SU-DHL-6 (cell line): Measurements from ENCODE around the gene RTN4.

Experiments used
- H2AFZ ChIP-seq: fragments of 200-600 bp; sonication (generic); 2 replicates; pipeline ENCODE4 v1.6.1; 2014; ENCODE audit warnings: low read depth, mild to moderate bottlenecking, moderate library complexity, mixed read lengths, antibody characterized with exemption, low read length; ENCODE audit not compliant: severe bottlenecking
- H3F3A ChIP-seq: fragments of 200-600 bp; shearing (Covaris generic); 2 replicates; pipeline ENCODE4 v1.6.0; 2016; ENCODE audit warnings: antibody characterized with exemption, mild to moderate bottlenecking; ENCODE audit not compliant: insufficient read depth
- H3K27ac ChIP-seq: fragments of 200-600 bp; sonication (generic); 2 replicates; pipeline ENCODE4 v1.5.1; 2016; ENCODE audit warnings: low read depth, mild to moderate bottlenecking, low read length, moderate library complexity, mixed read lengths
- H3K27me3 ChIP-seq: fragments of 200-600 bp; sonication (generic), shearing (Covaris generic); 2 replicates; pipeline ENCODE4 v1.6.0; 2014; ENCODE audit warnings: mild to moderate bottlenecking, low read length
- H3K36me3 ChIP-seq: fragments of 200-600 bp; sonication (generic); 2 replicates; pipeline ENCODE4 v1.6.1; 2014; ENCODE audit warnings: mild to moderate bottlenecking, low read length, mixed read lengths
- H3K4me2 ChIP-seq: fragments of 300-600, 200-600 bp; shearing (Covaris generic), sonication (generic); 2 replicates; pipeline ENCODE4 v1.6.0; 2014; ENCODE audit warnings: low read length, low read depth, mild to moderate bottlenecking; ENCODE audit not compliant: poor library complexity, severe bottlenecking
- H3K4me3 ChIP-seq: fragments of 200-600 bp; sonication (generic); 2 replicates; pipeline ENCODE4 v1.5.1; 2014; ENCODE audit warnings: antibody characterized with exemption, low read length, mild to moderate bottlenecking, mixed read lengths; ENCODE audit not compliant: insufficient read depth, poor library complexity, severe bottlenecking
- H3K79me2 ChIP-seq: fragments of 200-600 bp; sonication (generic); 2 replicates; pipeline ENCODE4 v1.6.1; 2014; ENCODE audit warnings: mild to moderate bottlenecking, low read length, moderate library complexity; ENCODE audit not compliant: insufficient read depth
- H3K9ac ChIP-seq: fragments of 200-600 bp; sonication (generic); 2 replicates; pipeline ENCODE4 v1.7.0; 2014; ENCODE audit warnings: mild to moderate bottlenecking, low read length
- H3K9me2 ChIP-seq: fragments of 200-600 bp; sonication (generic); replicated peaks from 2 replicates; pipeline ENCODE4 v1.6.1; 2014; ENCODE audit warnings: low read length; ENCODE audit not compliant: insufficient read depth
- H3K9me3 ChIP-seq: fragments of 200-600 bp; sonication (generic); 2 replicates; pipeline ENCODE4 v1.6.1; 2014; ENCODE audit warnings: low read length, mixed read lengths; ENCODE audit not compliant: insufficient read depth
- H4K20me1 ChIP-seq: fragments of 200-600 bp; sonication (generic); 2 replicates; pipeline ENCODE4 v1.6.1; 2014; ENCODE audit warnings: low read depth, mild to moderate bottlenecking, antibody characterized with exemption, low read length, moderate library complexity, mixed read lengths
- CTCF ChIP-seq: fragments of 200-600 bp; sonication (generic); IDR thresholded peaks from one replicate; pipeline ENCODE4 v1.5.1; 2017; ENCODE audit warnings: antibody characterized with exemption, mild to moderate bottlenecking, low read length, moderate library complexity; ENCODE audit not compliant: insufficient read depth, poor library complexity, severe bottlenecking
- EZH2phosphoT487 ChIP-seq: fragments of 200-600 bp; sonication (generic), shearing (Covaris generic); conservative IDR thresholded peaks from 2 replicates; pipeline ENCODE4 v1.6.1; 2018; ENCODE audit warnings: mild to moderate bottlenecking, antibody characterized with exemption, low read length, moderate library complexity, mixed read lengths

Gene RTN4

DNA sequence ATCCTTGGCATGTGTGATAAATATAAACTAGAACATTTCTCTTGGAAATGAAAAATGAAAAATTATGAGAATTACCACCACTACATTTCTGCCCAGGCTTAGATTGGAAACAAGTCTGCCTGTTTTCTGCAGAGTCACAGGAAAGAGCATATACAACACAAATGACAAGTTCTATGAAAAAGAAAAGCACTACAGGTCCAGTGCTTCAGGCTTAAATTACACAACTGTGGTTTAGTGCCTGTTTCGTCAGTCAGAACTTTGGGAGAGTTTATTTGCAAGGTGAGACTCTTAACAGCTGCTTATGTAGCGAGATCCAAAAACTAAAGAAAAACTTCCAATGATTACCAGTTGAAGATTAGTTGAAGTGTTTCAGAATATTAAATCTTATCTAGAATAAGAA lies 68.9 kb downstream of the RTN4 start:
- peaks cover 9% of the 10 kb centered on the region; the same call in 1 of the 2 replicates for H3F3A ChIP-seq

DNA sequence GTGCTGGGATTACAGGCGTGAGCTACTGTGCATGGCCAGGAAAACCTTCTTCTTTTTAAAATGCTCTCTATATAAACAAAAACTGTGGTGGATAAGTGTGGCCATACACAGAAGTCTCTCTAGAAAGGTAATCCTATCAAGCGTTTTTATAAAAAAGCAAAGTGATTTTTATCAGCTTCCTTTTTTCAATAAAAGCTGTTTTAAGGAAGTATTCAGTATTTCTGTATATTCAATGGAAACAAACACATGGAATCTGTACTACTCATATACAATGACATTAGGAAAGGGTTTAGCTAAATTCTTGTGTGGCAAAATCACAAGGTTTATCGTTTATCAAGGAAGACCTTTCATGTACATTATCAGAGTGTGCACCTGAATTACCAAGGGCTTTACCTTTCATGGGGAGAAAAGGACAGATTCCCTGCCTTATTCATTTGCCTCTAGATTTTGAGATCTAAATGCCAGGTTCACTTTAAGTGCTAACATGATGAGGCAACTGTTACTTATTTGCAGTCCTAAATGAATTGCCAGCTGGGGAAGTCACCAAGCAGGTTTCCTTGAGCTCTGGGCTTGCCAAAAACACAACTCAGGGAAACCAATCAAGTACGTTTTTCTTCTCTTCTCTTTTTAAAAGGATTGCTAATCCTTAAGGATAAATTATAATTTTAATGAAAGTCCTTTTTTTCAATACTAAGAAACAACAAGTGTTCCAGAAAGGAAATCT lies 70.8 kb downstream of the RTN4 start:
- H3K27ac ChIP-seq: no peak overlapping the region
- no peaks in the 10 kb centered on the region for H3K79me2 ChIP-seq
- no peak overlapping the region for H2AFZ ChIP-seq
- no peak overlapping the region for H3K4me2 ChIP-seq
- no peaks in the 10 kb centered on the region for H3K9me2 ChIP-seq
- peaks cover 3% of the 10 kb centered on the region for H3K36me3 ChIP-seq
- no peaks in the 10 kb centered on the region for H3K9me3 ChIP-seq
- no peaks in the 10 kb centered on the region for H3K27me3 ChIP-seq
- no peak overlapping the region for H3K9ac ChIP-seq
- H3F3A ChIP-seq: peaks cover 9% of the 10 kb centered on the region; the same call in 1 of the 2 replicates
- H4K20me1 ChIP-seq: no peaks in the 10 kb centered on the region
- no peak for TF ChIP-seq EZH2phosphoT487
- no peak for TF ChIP-seq CTCF
- H3K4me3 ChIP-seq: no peak overlapping the region

More for the DNA sequence above, 68.9 kb downstream of the RTN4 start:
- Histone ChIP-seq H3K36me3 (peaks cover 11% of the 10 kb centered on the region), H3K27ac (no peak overlapping the region), H4K20me1 (no peaks in the 10 kb centered on the region), H3K9me3 (no peaks in the 10 kb centered on the region), H3K79me2 (no peaks in the 10 kb centered on the region), H2AFZ (no peak overlapping the region), H3K9ac (no peak overlapping the region), H3K9me2 (no peaks in the 10 kb centered on the region), H3K4me2 (no peak overlapping the region), H3K4me3 (no peak overlapping the region), H3K27me3 (no peaks in the 10 kb centered on the region)
- TF ChIP-seq EZH2phosphoT487 (no peak), CTCF (no peak)

GRCh38 chr2:54977149-54977548 lies 73.1 kb downstream of the RTN4 start:
- no peaks in the 10 kb centered on the region for H3K9me3 ChIP-seq
- no peak overlapping the region for H3K9ac ChIP-seq
- no peak overlapping the region for H3K4me3 ChIP-seq
- no peaks in the 10 kb centered on the region for H4K20me1 ChIP-seq
- H3K4me2 ChIP-seq: no peak overlapping the region
- H3F3A ChIP-seq: peaks cover 9% of the 10 kb centered on the region; the same call in 1 of the 2 replicates
- H3K27ac ChIP-seq: no peak overlapping the region
- no peaks in the 10 kb centered on the region for H3K9me2 ChIP-seq
- H3K27me3 ChIP-seq: no peaks in the 10 kb centered on the region
- TF ChIP-seq CTCF (no peak), EZH2phosphoT487 (no peak)
- H3K79me2 ChIP-seq: no peaks in the 10 kb centered on the region
- no peak overlapping the region for H2AFZ ChIP-seq
- H3K36me3 ChIP-seq: peaks cover 6% of the 10 kb centered on the region
